K562 (cell line): ENCODE results near the gene CAPN10. TPM values are rescaled to one million over a fixed set of nuclear protein-coding genes. Genes with fewer than 3 reads are reported as not detected.

ENCODE experiments used
- ATAC-seq: fragments of 200-7000 bp; cut with Tn5 transposase; 3 replicates; pipeline ENCODE4 v1.9.1; 2020; ENCODE audit warnings: moderate library complexity
- BruUV-seq: library from RNA; stranded (reverse); fragments of 400-500 nt; replicated peaks from 2 replicates; lab custom pipeline; 2021; lab: Mats Ljungman, UMichigan
- CTCF ChIA-PET: fragments of 300-600 bp; formaldehyde crosslinking; extraction: SDS; loops from one replicate; lab custom pipeline; 2021; ENCODE audit warnings: low intra/inter-chr PET ratio; lab: Yijun Ruan, JAX
- POLR2A ChIA-PET: fragments of 300-600, 350-650 bp; sonication (Branson Sonifier 250); formaldehyde crosslinking; extraction: SDS; loops from one replicate; lab custom pipeline; 2021; ENCODE audit warnings: antibody characterized with exemption, inconsistent platforms; lab: Yijun Ruan, JAX
- DNase-seq, 4 experiments: peaks; one replicate each; pipeline versions ENCODE4 v3.0.0 to v3.0.0-alpha.2; 2011 to 2018; ENCODE audit warnings: low spot score in 3 of 4, mixed read lengths in 3 of 4; ENCODE audit errors: extremely low read depth in 1 of 4
- FAIRE-seq: peaks from 2 replicates; lab custom pipeline; 2011; peaks lifted over from hg19 to GRCh38; lab: Jason Lieb, UNC
- H2AFZ ChIP-seq: 2 replicates; pipeline ENCODE4 v1.6.0; 2011; ENCODE audit warnings: low read depth, low read length, control low read depth, inconsistent platforms
- H3K27ac ChIP-seq: fragments of 200-600 bp; 3 replicates; pipeline ENCODE4 v1.8.0; 2011; ENCODE audit warnings: low read depth, mild to moderate bottlenecking, control low read depth, inconsistent platforms, low read length, moderate library complexity, mixed read lengths; ENCODE audit errors: extremely low read depth
- H3K27me3 ChIP-seq, 2 experiments: fragments of 300-600 bp in 1 of 2; 2 replicates in 1 of 2; 3 replicates in 1 of 2; pipeline versions ENCODE4 v1.6.0 to v1.8.0; 2011; ENCODE audit warnings: inconsistent platforms in 2 of 2, low read length in 2 of 2, mild to moderate bottlenecking in 1 of 2, mixed read lengths in 1 of 2, moderate library complexity in 1 of 2; ENCODE audit not compliant: control insufficient read depth in 2 of 2, insufficient read depth in 2 of 2
- H3K36me3 ChIP-seq: fragments of 300-600 bp; 3 replicates; pipeline ENCODE4 v1.8.0; 2011; ENCODE audit warnings: mild to moderate bottlenecking, low read length, inconsistent platforms; ENCODE audit not compliant: control insufficient read depth, insufficient read depth
- H3K4me1 ChIP-seq, 2 experiments: fragments of 200-600 bp in 1 of 2; replicated peaks in 1 of 2; 2 replicates in 1 of 2; 3 replicates in 1 of 2; pipeline versions ENCODE4 v1.5.1 to v1.8.0; 2011; ENCODE audit warnings: inconsistent platforms in 2 of 2, low read length in 2 of 2, mild to moderate bottlenecking in 1 of 2, mixed read lengths in 1 of 2, moderate library complexity in 1 of 2; ENCODE audit not compliant: control insufficient read depth in 2 of 2, insufficient read depth in 2 of 2
- H3K4me2 ChIP-seq: 2 replicates; pipeline ENCODE4 v1.6.1; 2011; ENCODE audit warnings: low read length, control low read depth, inconsistent platforms, mixed read lengths; ENCODE audit not compliant: insufficient read depth
- H3K4me3 ChIP-seq: fragments of 200-600 bp; sonication (generic), shearing (Covaris generic); 2 replicates; pipeline ENCODE4 v1.5.1; 2016; ENCODE audit warnings: control low read depth, inconsistent platforms
- H3K79me2 ChIP-seq: fragments of 200-600 bp; 3 replicates; pipeline ENCODE4 v1.8.0; 2011; ENCODE audit warnings: low read length, inconsistent platforms; ENCODE audit not compliant: control insufficient read depth, insufficient read depth
- H3K9ac ChIP-seq, 2 experiments: 2 replicates each; pipeline versions ENCODE4 v1.6.0 to v1.6.1; 2011; ENCODE audit warnings: low read depth in 2 of 2, low read length in 2 of 2, control low read depth in 1 of 2, inconsistent platforms in 1 of 2, mild to moderate bottlenecking in 1 of 2, mixed read lengths in 1 of 2; ENCODE audit not compliant: insufficient read depth in 1 of 2
- H3K9me1 ChIP-seq: one replicate; pipeline ENCODE4 v1.6.0; 2011; ENCODE audit warnings: inconsistent platforms, mild to moderate bottlenecking, low read length, moderate library complexity; ENCODE audit not compliant: control insufficient read depth, insufficient read depth
- H3K9me3 ChIP-seq: replicated peaks from 2 replicates; pipeline ENCODE4 v1.5.1; 2011; ENCODE audit warnings: low read depth, low read length, inconsistent platforms; ENCODE audit not compliant: control insufficient read depth, insufficient read depth
- H4K20me1 ChIP-seq: replicated peaks from 2 replicates; pipeline ENCODE4 v1.6.1; 2011; ENCODE audit warnings: low read length, inconsistent platforms, mixed read lengths; ENCODE audit not compliant: control insufficient read depth, insufficient read depth
- CBFB ChIP-seq: sonication (generic); formaldehyde crosslinking; IDR thresholded peaks from 2 replicates; pipeline ENCODE4 v1.4.0; 2020; ENCODE audit warnings: mild to moderate bottlenecking, missing genetic modification reagents
- CLOCK ChIP-seq: fragments of 250-450 bp; sonication (Bioruptor Pico); IDR thresholded peaks from 2 replicates; pipeline ENCODE4 v1.4.0; 2020; ENCODE audit warnings: mild to moderate bottlenecking, moderate library complexity, borderline replicate concordance
- ESRRB ChIP-seq: fragments of 250-450 bp; sonication (Bioruptor Pico); IDR thresholded peaks from 2 replicates; pipeline ENCODE4 v1.5.0; 2020; ENCODE audit warnings: mild to moderate bottlenecking, moderate library complexity, borderline replicate concordance
- GABPB1 ChIP-seq: sonication (generic); formaldehyde crosslinking; IDR thresholded peaks from 2 replicates; pipeline ENCODE4 v1.8.0; 2022; ENCODE audit warnings: mild to moderate bottlenecking, missing genetic modification reagents
- HMG20B ChIP-seq: fragments of 250-450 bp; sonication (Bioruptor Pico); IDR thresholded peaks from 2 replicates; pipeline ENCODE4 v1.5.0; 2021; ENCODE audit warnings: mild to moderate bottlenecking
- MEIS2 ChIP-seq: fragments of 450-650 bp; IDR thresholded peaks from 2 replicates; pipeline ENCODE4 v1.6.1; 2014; ENCODE audit warnings: mild to moderate bottlenecking; ENCODE audit not compliant: partially characterized antibody
- NCOA2 ChIP-seq, 2 experiments: fragments of 450-650 bp; IDR thresholded peaks; 2 replicates each; pipeline ENCODE4 v1.6.1; 2018; ENCODE audit warnings: mild to moderate bottlenecking in 2 of 2, moderate library complexity in 1 of 2; ENCODE audit not compliant: partially characterized antibody in 2 of 2
- NKRF ChIP-seq: fragments of 450-650 bp; IDR thresholded peaks from 2 replicates; pipeline ENCODE4 v1.6.1; 2016; ENCODE audit warnings: borderline replicate concordance
- RCOR1 ChIP-seq, 2 experiments: IDR thresholded peaks; 2 replicates each; pipeline ENCODE4 v1.6.1; 2012; ENCODE audit warnings: low read depth in 2 of 2, low read length in 2 of 2, borderline replicate concordance in 1 of 2, improper control_type of control experiment in 1 of 2
- SIRT6 ChIP-seq: IDR thresholded peaks from one replicate; pipeline ENCODE4 v1.6.1; 2012; ENCODE audit warnings: low read depth, mild to moderate bottlenecking, control low read depth, inconsistent platforms, low read length, moderate library complexity
- TFAP4 ChIP-seq: sonication (generic); formaldehyde crosslinking; IDR thresholded peaks from 2 replicates; pipeline ENCODE4 v1.8.0; 2022; ENCODE audit warnings: missing genetic modification reagents, mild to moderate bottlenecking, moderate library complexity, borderline replicate concordance
- ZNF41 ChIP-seq: fragments of 250-450 bp; sonication (Bioruptor Pico); conservative IDR thresholded peaks from 2 replicates; pipeline ENCODE4 v1.4.0; 2020; ENCODE audit warnings: mild to moderate bottlenecking
- WGBS: fragments of 100-300 bp; shearing (Covaris generic); methylation state at CpG from one replicate; pipeline ENCODE4 v1.1.6; 2016; ENCODE audit warnings: low coverage, mixed read lengths; ENCODE audit not compliant: insufficient coverage; ENCODE audit errors: missing lambda C conversion rate; 5-methylcytosine and 5-hydroxymethylcytosine counted together
- in situ Hi-C: fragments of 300-500 bp; cut with MboI; formaldehyde crosslinking; loops from 4 replicates; pipeline ENCODE4 v1.15.0; 2018; ENCODE audit warnings: inconsistent platforms, mixed read lengths
- intact Hi-C: fragments of 100-400 bp; cut with micrococcal nuclease; formaldehyde crosslinking; loops from 2 replicates; pipeline ENCODE4 v1.14.2; 2022
- polyA plus RNA-seq, 8 experiments: library from polyadenylated mRNA; depleted of rRNA in 4 of 8; stranded (reverse) in 5 of 8; unstranded in 3 of 8; fragments of >200 nt; fragmentation: Nextera tagmentation in 2 of 8; fragmentation: Illumina TruSeq in 1 of 8; extraction: Ambion mirVana in 2 of 8; extraction: Trizol in 1 of 8; gene quantifications; 2 replicates each; pipeline versions ENCODE4 v1.2.1 to v1.2.3, GENCODE V29; 2011 to 2014; ENCODE audit warnings: inconsistent platforms in 1 of 8, missing spikeins in 1 of 8
- total RNA-seq, 7 experiments: library from RNA; depleted of rRNA in 6 of 7; stranded (reverse); fragments of >200 nt in 6 of 7; fragmentation: Illumina TruSeq in 2 of 7; extraction: Trizol in 2 of 7; gene quantifications; 2 replicates each; pipeline versions ENCODE4 v1.2.1 to v1.2.3, GENCODE V29; 2011 to 2021; ENCODE audit warnings: low replicate concordance in 1 of 7
- TF ChIP-seq, protein P1 (sequence below): fragments of 250-450 bp; sonication (Bioruptor Pico); IDR thresholded peaks from 2 replicates; pipeline ENCODE4 v1.4.0; 2020; ENCODE audit warnings: borderline replicate concordance
- TF ChIP-seq, protein P2 (sequence below): IDR thresholded peaks from 2 replicates; pipeline ENCODE4 v1.6.1; 2016; ENCODE audit warnings: missing genetic modification characterization, missing compliant biosample characterization

Gene CAPN10
- total and polyA plus RNA-seq, 9 of the 15 experiments (the other 6 are each of a cell fraction or from before 2014, with no cell fraction given), result 0.08 to 26.1 (median 8.4) TPM

GRCh38 chr2:240601831-240602160 is 15.3 kb downstream of the CAPN10 start:
- Histone ChIP-seq H3K79me2 (no peaks in the 10 kb centered on the region), H3K36me3 (no peaks in the 10 kb centered on the region), H3K9ac (no peak overlapping the region), H3K27ac (no peak overlapping the region), H3K4me2 (no peak overlapping the region), H3K9me1 (no peaks in the 10 kb centered on the region), H3K27me3 (no peaks in the 10 kb centered on the region), H4K20me1 (no peaks in the 10 kb centered on the region), H2AFZ (no peak overlapping the region), H3K9me3 (no peaks in the 10 kb centered on the region), H3K4me3 (no peak overlapping the region), H3K4me1 (peaks cover 4 to 29% of the 10 kb centered on the region in 2 experiments; a peak in 3 of 5 replicates)
- DNase-seq (no peak), ATAC-seq (no peak), FAIRE-seq (no peak)
- CTCF ChIA-PET, result no interaction called here
- POLR2A ChIA-PET, result no interaction called here
- 85% methylated on average over 5 of the region's 11 CpGs for WGBS
- intact Hi-C loops (no loop called here), in situ Hi-C loops (no loop called here)
- BruUV-seq, result no TSS peak
- TF ChIP-seq SIRT6 (no peak), HMG20B (CRISPR knock-in tag) (no peak), CBFB (no peak), RCOR1 (IDR thresholded peaks at IDR 0.05; ENCODE audit: borderline replicate concordance in 1 of 2, low read depth in 2 of 2, low read length in 2 of 2) (no peak), GABPB1 (CRISPR knock-in tag) (no peak), NKRF (no peak), ZNF41 (no peak), CLOCK (no peak), TFAP4 (CRISPR knock-in tag) (no peak), NCOA2 (IDR thresholded peaks at IDR 0.05; ENCODE audit: partially characterized antibody in 2 of 2) (no peak), MEIS2 (no peak), ESRRB (CRISPR knock-in tag) (no peak)
- TF ChIP-seq, protein P1, sequence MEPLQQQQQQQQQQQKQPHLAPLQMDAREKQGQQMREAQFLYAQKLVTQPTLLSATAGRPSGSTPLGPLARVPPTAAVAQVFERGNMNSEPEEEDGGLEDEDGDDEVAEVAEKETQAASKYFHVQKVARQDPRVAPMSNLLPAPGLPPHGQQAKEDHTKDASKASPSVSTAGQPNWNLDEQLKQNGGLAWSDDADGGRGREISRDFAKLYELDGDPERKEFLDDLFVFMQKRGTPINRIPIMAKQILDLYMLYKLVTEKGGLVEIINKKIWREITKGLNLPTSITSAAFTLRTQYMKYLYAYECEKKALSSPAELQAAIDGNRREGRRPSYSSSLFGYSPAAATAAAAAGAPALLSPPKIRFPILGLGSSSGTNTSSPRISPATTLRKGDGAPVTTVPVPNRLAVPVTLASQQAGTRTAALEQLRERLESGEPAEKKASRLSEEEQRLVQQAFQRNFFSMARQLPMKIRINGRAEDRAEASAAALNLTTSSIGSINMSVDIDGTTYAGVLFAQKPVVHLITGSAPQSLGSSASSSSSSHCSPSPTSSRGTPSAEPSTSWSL, result no peak
- TF ChIP-seq, protein P2, sequence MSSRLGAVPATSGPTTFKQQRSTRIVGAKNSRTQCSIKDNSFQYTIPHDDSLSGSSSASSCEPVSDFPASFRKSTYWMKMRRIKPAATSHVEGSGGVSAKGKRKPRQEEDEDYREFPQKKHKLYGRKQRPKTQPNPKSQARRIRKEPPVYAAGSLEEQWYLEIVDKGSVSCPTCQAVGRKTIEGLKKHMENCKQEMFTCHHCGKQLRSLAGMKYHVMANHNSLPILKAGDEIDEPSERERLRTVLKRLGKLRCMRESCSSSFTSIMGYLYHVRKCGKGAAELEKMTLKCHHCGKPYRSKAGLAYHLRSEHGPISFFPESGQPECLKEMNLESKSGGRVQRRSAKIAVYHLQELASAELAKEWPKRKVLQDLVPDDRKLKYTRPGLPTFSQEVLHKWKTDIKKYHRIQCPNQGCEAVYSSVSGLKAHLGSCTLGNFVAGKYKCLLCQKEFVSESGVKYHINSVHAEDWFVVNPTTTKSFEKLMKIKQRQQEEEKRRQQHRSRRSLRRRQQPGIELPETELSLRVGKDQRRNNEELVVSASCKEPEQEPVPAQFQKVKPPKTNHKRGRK (tag), result no peak
